HEK293 (cell line): Measurements from ENCODE around the gene FAM193A.

Experiments used
- YY1 ChIP-seq: fragments of 450-650 bp; formaldehyde crosslinking; IDR thresholded peaks from 2 replicates; pipeline ENCODE4 v1.5.1; 2018; ENCODE audit warnings: missing biosample characterization, missing genetic modification characterization
- ZFP41 ChIP-seq: fragments of 450-650 bp; formaldehyde crosslinking; IDR thresholded peaks from 2 replicates; pipeline ENCODE4 v1.5.1; 2016; ENCODE audit warnings: missing biosample characterization, missing genetic modification characterization, borderline replicate concordance
- ZNF169 ChIP-seq: fragments of 450-650 bp; formaldehyde crosslinking; IDR thresholded peaks from 2 replicates; pipeline ENCODE4 v1.5.1; 2016; ENCODE audit warnings: missing biosample characterization, missing genetic modification characterization
- ZNF184 ChIP-seq: fragments of 450-650 bp; IDR thresholded peaks from 2 replicates; pipeline ENCODE4 v1.5.1; 2018; ENCODE audit warnings: missing biosample characterization, mild to moderate bottlenecking, missing genetic modification characterization
- ZNF416 ChIP-seq: fragments of 450-650 bp; formaldehyde crosslinking; IDR thresholded peaks from 2 replicates; pipeline ENCODE4 v1.5.1; 2016; ENCODE audit warnings: missing biosample characterization, missing genetic modification characterization
- ZNF558 ChIP-seq: fragments of 450-650 bp; formaldehyde crosslinking; IDR thresholded peaks from 2 replicates; pipeline ENCODE4 v1.5.1; 2016; ENCODE audit warnings: missing biosample characterization, missing genetic modification characterization
- ZNF560 ChIP-seq: fragments of 450-650 bp; formaldehyde crosslinking; IDR thresholded peaks from 2 replicates; pipeline ENCODE4 v1.5.1; 2017; ENCODE audit warnings: missing biosample characterization, missing genetic modification characterization, borderline replicate concordance
- ZNF654 ChIP-seq: fragments of 450-650 bp; formaldehyde crosslinking; IDR thresholded peaks from 2 replicates; pipeline ENCODE4 v1.5.1; 2016; ENCODE audit warnings: low read depth, missing biosample characterization, missing genetic modification characterization
- ZNF791 ChIP-seq: fragments of 450-650 bp; formaldehyde crosslinking; IDR thresholded peaks from 2 replicates; pipeline ENCODE4 v1.5.1; 2016; ENCODE audit warnings: missing biosample characterization, missing genetic modification characterization
- TF ChIP-seq, protein P1 (sequence below): fragments of 450-650 bp; formaldehyde crosslinking; IDR thresholded peaks from 2 replicates; pipeline ENCODE4 v1.5.1; 2016; ENCODE audit warnings: missing biosample characterization, missing genetic modification characterization
- TF ChIP-seq, protein P2 (sequence below): fragments of 450-650 bp; formaldehyde crosslinking; IDR thresholded peaks from 2 replicates; pipeline ENCODE4 v1.5.1; 2016; ENCODE audit warnings: missing biosample characterization, missing genetic modification characterization
- TF ChIP-seq, protein P3 (sequence below): fragments of 450-650 bp; formaldehyde crosslinking; IDR thresholded peaks from 2 replicates; pipeline ENCODE4 v1.5.1; 2017; ENCODE audit warnings: missing biosample characterization, missing genetic modification characterization
- TF ChIP-seq, protein P4 (sequence below): fragments of 450-650 bp; formaldehyde crosslinking; IDR thresholded peaks from 2 replicates; pipeline ENCODE4 v1.5.1; 2016; ENCODE audit warnings: missing biosample characterization, missing genetic modification characterization

DNA sequence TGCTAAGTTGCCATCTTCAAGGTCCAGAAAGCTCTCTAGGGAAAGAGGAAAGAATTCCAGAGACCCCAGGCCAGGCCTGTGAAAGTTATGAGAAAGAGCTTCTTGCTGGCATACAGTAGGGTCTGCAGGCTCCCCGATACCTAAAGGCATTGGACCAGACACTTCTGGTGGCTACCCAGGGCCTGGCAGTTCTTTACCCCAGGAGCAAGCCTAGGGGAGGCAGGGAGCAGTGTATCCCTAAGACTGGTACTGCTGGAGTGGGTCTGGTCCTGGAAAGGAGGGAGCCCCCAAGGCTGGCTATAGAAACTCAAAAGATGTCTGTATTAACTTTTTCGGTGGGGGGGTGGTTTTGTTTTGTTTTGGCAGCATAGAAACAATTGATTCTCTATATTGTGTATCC lies 19.8 kb upstream of the FAM193A start:
- TF ChIP-seq, protein P1, sequence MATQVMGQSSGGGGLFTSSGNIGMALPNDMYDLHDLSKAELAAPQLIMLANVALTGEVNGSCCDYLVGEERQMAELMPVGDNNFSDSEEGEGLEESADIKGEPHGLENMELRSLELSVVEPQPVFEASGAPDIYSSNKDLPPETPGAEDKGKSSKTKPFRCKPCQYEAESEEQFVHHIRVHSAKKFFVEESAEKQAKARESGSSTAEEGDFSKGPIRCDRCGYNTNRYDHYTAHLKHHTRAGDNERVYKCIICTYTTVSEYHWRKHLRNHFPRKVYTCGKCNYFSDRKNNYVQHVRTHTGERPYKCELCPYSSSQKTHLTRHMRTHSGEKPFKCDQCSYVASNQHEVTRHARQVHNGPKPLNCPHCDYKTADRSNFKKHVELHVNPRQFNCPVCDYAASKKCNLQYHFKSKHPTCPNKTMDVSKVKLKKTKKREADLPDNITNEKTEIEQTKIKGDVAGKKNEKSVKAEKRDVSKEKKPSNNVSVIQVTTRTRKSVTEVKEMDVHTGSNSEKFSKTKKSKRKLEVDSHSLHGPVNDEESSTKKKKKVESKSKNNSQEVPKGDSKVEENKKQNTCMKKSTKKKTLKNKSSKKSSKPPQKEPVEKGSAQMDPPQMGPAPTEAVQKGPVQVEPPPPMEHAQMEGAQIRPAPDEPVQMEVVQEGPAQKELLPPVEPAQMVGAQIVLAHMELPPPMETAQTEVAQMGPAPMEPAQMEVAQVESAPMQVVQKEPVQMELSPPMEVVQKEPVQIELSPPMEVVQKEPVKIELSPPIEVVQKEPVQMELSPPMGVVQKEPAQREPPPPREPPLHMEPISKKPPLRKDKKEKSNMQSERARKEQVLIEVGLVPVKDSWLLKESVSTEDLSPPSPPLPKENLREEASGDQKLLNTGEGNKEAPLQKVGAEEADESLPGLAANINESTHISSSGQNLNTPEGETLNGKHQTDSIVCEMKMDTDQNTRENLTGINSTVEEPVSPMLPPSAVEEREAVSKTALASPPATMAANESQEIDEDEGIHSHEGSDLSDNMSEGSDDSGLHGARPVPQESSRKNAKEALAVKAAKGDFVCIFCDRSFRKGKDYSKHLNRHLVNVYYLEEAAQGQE (tag by site-specific recombination): no peak
- TF ChIP-seq YY1 (tag by site-specific recombination) (no peak), ZNF184 (tag by site-specific recombination) (no peak), ZNF416 (no peak), ZNF558 (no peak), ZFP41 (tag by site-specific recombination) (no peak), ZNF791 (tag by site-specific recombination) (no peak), ZNF654 (tag by site-specific recombination) (no peak), ZNF560 (tag by site-specific recombination) (no peak), ZNF169 (no peak)
- TF ChIP-seq, protein P2, sequence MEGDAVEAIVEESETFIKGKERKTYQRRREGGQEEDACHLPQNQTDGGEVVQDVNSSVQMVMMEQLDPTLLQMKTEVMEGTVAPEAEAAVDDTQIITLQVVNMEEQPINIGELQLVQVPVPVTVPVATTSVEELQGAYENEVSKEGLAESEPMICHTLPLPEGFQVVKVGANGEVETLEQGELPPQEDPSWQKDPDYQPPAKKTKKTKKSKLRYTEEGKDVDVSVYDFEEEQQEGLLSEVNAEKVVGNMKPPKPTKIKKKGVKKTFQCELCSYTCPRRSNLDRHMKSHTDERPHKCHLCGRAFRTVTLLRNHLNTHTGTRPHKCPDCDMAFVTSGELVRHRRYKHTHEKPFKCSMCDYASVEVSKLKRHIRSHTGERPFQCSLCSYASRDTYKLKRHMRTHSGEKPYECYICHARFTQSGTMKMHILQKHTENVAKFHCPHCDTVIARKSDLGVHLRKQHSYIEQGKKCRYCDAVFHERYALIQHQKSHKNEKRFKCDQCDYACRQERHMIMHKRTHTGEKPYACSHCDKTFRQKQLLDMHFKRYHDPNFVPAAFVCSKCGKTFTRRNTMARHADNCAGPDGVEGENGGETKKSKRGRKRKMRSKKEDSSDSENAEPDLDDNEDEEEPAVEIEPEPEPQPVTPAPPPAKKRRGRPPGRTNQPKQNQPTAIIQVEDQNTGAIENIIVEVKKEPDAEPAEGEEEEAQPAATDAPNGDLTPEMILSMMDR (tag by site-specific recombination): no peak
- TF ChIP-seq, protein P3, sequence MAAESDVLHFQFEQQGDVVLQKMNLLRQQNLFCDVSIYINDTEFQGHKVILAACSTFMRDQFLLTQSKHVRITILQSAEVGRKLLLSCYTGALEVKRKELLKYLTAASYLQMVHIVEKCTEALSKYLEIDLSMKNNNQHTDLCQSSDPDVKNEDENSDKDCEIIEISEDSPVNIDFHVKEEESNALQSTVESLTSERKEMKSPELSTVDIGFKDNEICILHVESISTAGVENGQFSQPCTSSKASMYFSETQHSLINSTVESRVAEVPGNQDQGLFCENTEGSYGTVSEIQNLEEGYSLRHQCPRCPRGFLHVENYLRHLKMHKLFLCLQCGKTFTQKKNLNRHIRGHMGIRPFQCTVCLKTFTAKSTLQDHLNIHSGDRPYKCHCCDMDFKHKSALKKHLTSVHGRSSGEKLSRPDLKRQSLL: no peak
- TF ChIP-seq, protein P4, sequence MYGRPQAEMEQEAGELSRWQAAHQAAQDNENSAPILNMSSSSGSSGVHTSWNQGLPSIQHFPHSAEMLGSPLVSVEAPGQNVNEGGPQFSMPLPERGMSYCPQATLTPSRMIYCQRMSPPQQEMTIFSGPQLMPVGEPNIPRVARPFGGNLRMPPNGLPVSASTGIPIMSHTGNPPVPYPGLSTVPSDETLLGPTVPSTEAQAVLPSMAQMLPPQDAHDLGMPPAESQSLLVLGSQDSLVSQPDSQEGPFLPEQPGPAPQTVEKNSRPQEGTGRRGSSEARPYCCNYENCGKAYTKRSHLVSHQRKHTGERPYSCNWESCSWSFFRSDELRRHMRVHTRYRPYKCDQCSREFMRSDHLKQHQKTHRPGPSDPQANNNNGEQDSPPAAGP (tag by site-specific recombination): no peak
